Articular chondrocyte of knee joint (primary cell): Measurements from ENCODE around the gene C9. TPM values are rescaled to one million over a fixed set of nuclear protein-coding genes. Genes with fewer than 3 reads are reported as not detected.

Experiments used
- total RNA-seq: library from RNA; depleted of rRNA; stranded (reverse); fragments of >200 nt; gene quantifications from 2 replicates; pipeline ENCODE4 v1.2.3, GENCODE V29; 2012

Gene C9
- total RNA-seq, result 0.13 and 0.54 TPM in 2 replicates

GRCh38 chr5:39364367-39364766 is at the start of gene C9:
Gene C9 (minus strand): TSS chr5:39364495. CDS start chr5:39364464, 31 bp downstream.

Other genes with a start within 250 kb of the C9 start
- 0.54 and 1.6 TPM in 2 replicates for gene FYB1, start 144.9 kb downstream of the C9 start, total RNA-seq
- gene DAB2, start 60.5 kb upstream of the C9 start, total RNA-seq, result 412 and 538 TPM in 2 replicates